Mesendoderm (in vitro differentiated cells): ENCODE measurements around the gene PFN4.
A peak's percentile ranks its signal among the peaks of the same experiment; 100 is the strongest.

Experiments
- DNase-seq: peaks from one replicate; pipeline ENCODE4 v3.0.0; 2013
- H2AK5ac ChIP-seq: 2 replicates; pipeline ENCODE4 v1.6.1; 2013; ENCODE audit warnings: low read length, inconsistent platforms
- H2BK120ac ChIP-seq: 2 replicates; pipeline ENCODE4 v1.6.1; 2013; ENCODE audit warnings: low read depth, mild to moderate bottlenecking, low read length, moderate library complexity, mixed read lengths
- H2BK15ac ChIP-seq: replicated peaks from 2 replicates; pipeline ENCODE4 v1.6.1; 2013; ENCODE audit warnings: low read depth, mild to moderate bottlenecking, moderate library complexity
- H2BK5ac ChIP-seq: 2 replicates; pipeline ENCODE4 v1.6.1; 2013; ENCODE audit warnings: low read length, inconsistent platforms
- H3K18ac ChIP-seq: 2 replicates; pipeline ENCODE4 v1.6.1; 2013; ENCODE audit warnings: mild to moderate bottlenecking, low read length, mixed read lengths
- H3K23ac ChIP-seq: one replicate; pipeline ENCODE4 v1.6.1; 2013; ENCODE audit warnings: low read length
- H3K27ac ChIP-seq: 2 replicates; pipeline ENCODE4 v1.5.1; 2013; ENCODE audit warnings: low read depth, mild to moderate bottlenecking, inconsistent platforms, low read length, moderate library complexity
- H3K27me3 ChIP-seq: 2 replicates; pipeline ENCODE4 v1.6.1; 2013; ENCODE audit warnings: low read length, control low read depth, mild to moderate bottlenecking, inconsistent platforms; ENCODE audit not compliant: insufficient read depth, poor library complexity
- H3K36me3 ChIP-seq: 2 replicates; pipeline ENCODE4 v1.6.1; 2013; ENCODE audit warnings: low read length, inconsistent platforms; ENCODE audit not compliant: control insufficient read depth, insufficient read depth
- H3K4ac ChIP-seq: one replicate; pipeline ENCODE4 v1.6.1; 2013; ENCODE audit warnings: low read depth, mild to moderate bottlenecking, low read length, moderate library complexity
- H3K4me1 ChIP-seq: 2 replicates; pipeline ENCODE4 v1.6.1; 2013; ENCODE audit warnings: low read depth, low read length, inconsistent platforms; ENCODE audit not compliant: control insufficient read depth
- H3K4me2 ChIP-seq: 2 replicates; pipeline ENCODE4 v1.6.1; 2013; ENCODE audit warnings: low read length
- H3K4me3 ChIP-seq: 2 replicates; pipeline ENCODE4 v1.5.1; 2013; ENCODE audit warnings: mild to moderate bottlenecking, low read length
- H3K56ac ChIP-seq: one replicate; pipeline ENCODE4 v1.6.1; 2013; ENCODE audit warnings: low read length
- H3K79me1 ChIP-seq: 2 replicates; pipeline ENCODE4 v1.6.1; 2013; ENCODE audit warnings: low read length, inconsistent platforms
- H3K79me2 ChIP-seq: 2 replicates; pipeline ENCODE4 v1.6.1; 2013; ENCODE audit warnings: mild to moderate bottlenecking, low read length; ENCODE audit not compliant: control insufficient read depth, insufficient read depth
- H3K9ac ChIP-seq: 2 replicates; pipeline ENCODE4 v1.6.1; 2013; ENCODE audit warnings: low read length, inconsistent platforms
- H4K5ac ChIP-seq: one replicate; pipeline ENCODE4 v1.6.1; 2013; ENCODE audit warnings: low read length
- H4K8ac ChIP-seq: one replicate; pipeline ENCODE4 v1.6.1; 2013; ENCODE audit warnings: low read depth, mild to moderate bottlenecking, control low read depth, low read length, moderate library complexity
- WGBS: extraction: QIAGEN DNeasy Blood & Tissue Kit; methylation state at CpG from one replicate; pipeline ENCODE4 v1.1.7; 2013; ENCODE audit warnings: low lambda C conversion rate, missing lambda C conversion rate; ENCODE audit not compliant: insufficient coverage; ENCODE audit errors: extremely low coverage; 5-methylcytosine and 5-hydroxymethylcytosine counted together

PFN4 gene

GRCh38 chr2:24122366-24123194, 554 bp downstream of the PFN4 start:
- no peak overlapping the region for H4K8ac ChIP-seq
- H3K79me2 ChIP-seq, result no peaks in the 10 kb centered on the region
- H2BK5ac ChIP-seq, result no peak overlapping the region
- peak overlapping the region; percentile 96 for H3K56ac ChIP-seq
- WGBS, result no CpG with 5 or more reads among the region's 15 CpGs
- peak overlapping the region; percentile 97 for H3K23ac ChIP-seq
- no peak overlapping the region for H3K27ac ChIP-seq
- no peaks in the 10 kb centered on the region for H3K79me1 ChIP-seq
- H2BK15ac ChIP-seq, result no peak overlapping the region
- H3K4me3 ChIP-seq, result peak overlapping the region; percentile 51
- H3K4ac ChIP-seq, result peak overlapping the region; percentile 5
- H3K18ac ChIP-seq, result peak overlapping the region; percentile 54
- H3K9ac ChIP-seq, result peak overlapping the region; percentile 64
- peak overlapping the region; percentile 39 for H3K4me2 ChIP-seq
- H3K4me1 ChIP-seq, result no peaks in the 10 kb centered on the region
- no peak overlapping the region for H2AK5ac ChIP-seq
- H3K36me3 ChIP-seq, result no peaks in the 10 kb centered on the region
- H2BK120ac ChIP-seq, result no peak overlapping the region
- peak; percentile 12 for DNase-seq
- H4K5ac ChIP-seq, result no peak overlapping the region
- no peaks in the 10 kb centered on the region for H3K27me3 ChIP-seq

GRCh38 chr2:24121469-24121868, 1.7 kb downstream of the PFN4 start:
- no peaks in the 10 kb centered on the region for H3K36me3 ChIP-seq
- no peak overlapping the region for H2AK5ac ChIP-seq
- no CpG with 5 or more reads among the region's 4 CpGs for WGBS
- no peaks in the 10 kb centered on the region for H3K79me2 ChIP-seq
- no peak overlapping the region for H3K18ac ChIP-seq
- H4K8ac ChIP-seq, result no peak overlapping the region
- H3K4me1 ChIP-seq, result no peaks in the 10 kb centered on the region
- H3K23ac ChIP-seq, result no peak overlapping the region
- no peak overlapping the region for H3K4me2 ChIP-seq
- H2BK120ac ChIP-seq, result no peak overlapping the region
- H3K27me3 ChIP-seq, result no peaks in the 10 kb centered on the region
- no peak overlapping the region for H3K4me3 ChIP-seq
- no peak for DNase-seq
- no peak overlapping the region for H3K27ac ChIP-seq
- no peaks in the 10 kb centered on the region for H3K79me1 ChIP-seq
- H2BK15ac ChIP-seq, result no peak overlapping the region
- no peak overlapping the region for H3K4ac ChIP-seq
- no peak overlapping the region for H3K56ac ChIP-seq
- H3K9ac ChIP-seq, result no peak overlapping the region
- no peak overlapping the region for H2BK5ac ChIP-seq
- no peak overlapping the region for H4K5ac ChIP-seq

GRCh38 chr2:24121066-24121465, 2.1 kb downstream of the PFN4 start:
- Histone ChIP-seq H3K79me1 (no peaks in the 10 kb centered on the region), H2BK15ac (no peak overlapping the region), H3K4me2 (no peak overlapping the region), H3K27ac (no peak overlapping the region), H2BK5ac (no peak overlapping the region), H3K4me3 (no peak overlapping the region), H3K27me3 (no peaks in the 10 kb centered on the region), H2AK5ac (no peak overlapping the region), H2BK120ac (no peak overlapping the region), H3K56ac (no peak overlapping the region), H3K36me3 (no peaks in the 10 kb centered on the region), H4K8ac (no peak overlapping the region), H3K23ac (no peak overlapping the region), H4K5ac (no peak overlapping the region), H3K4me1 (no peaks in the 10 kb centered on the region), H3K18ac (no peak overlapping the region), H3K4ac (no peak overlapping the region), H3K9ac (no peak overlapping the region), H3K79me2 (no peaks in the 10 kb centered on the region)
- WGBS, result no CpG with 5 or more reads among the region's 5 CpGs
- no peak for DNase-seq

GRCh38 chr2:24117902-24118301, 5.2 kb downstream of the PFN4 start:
- H2BK15ac ChIP-seq, result no peak overlapping the region
- H2BK120ac ChIP-seq, result no peak overlapping the region
- no peak overlapping the region for H3K18ac ChIP-seq
- H2BK5ac ChIP-seq, result no peak overlapping the region
- DNase-seq, result no peak
- no peak overlapping the region for H4K8ac ChIP-seq
- no peak overlapping the region for H3K23ac ChIP-seq
- H3K27me3 ChIP-seq, result no peaks in the 10 kb centered on the region
- H4K5ac ChIP-seq, result no peak overlapping the region
- H3K79me2 ChIP-seq, result no peaks in the 10 kb centered on the region
- H3K36me3 ChIP-seq, result no peaks in the 10 kb centered on the region
- H3K79me1 ChIP-seq, result no peaks in the 10 kb centered on the region
- no peak overlapping the region for H3K4me2 ChIP-seq
- H3K4me3 ChIP-seq, result no peak overlapping the region
- H3K27ac ChIP-seq, result no peak overlapping the region
- H3K56ac ChIP-seq, result no peak overlapping the region
- no peak overlapping the region for H2AK5ac ChIP-seq
- H3K4me1 ChIP-seq, result no peaks in the 10 kb centered on the region
- H3K9ac ChIP-seq, result no peak overlapping the region
- WGBS, result no CpG with 5 or more reads among the region's 1 CpG
- H3K4ac ChIP-seq, result no peak overlapping the region

GRCh38 chr2:24115057-24115456, 8.1 kb downstream of the PFN4 start:
- Histone ChIP-seq H4K5ac (no peak overlapping the region), H3K9ac (no peak overlapping the region), H3K79me2 (no peaks in the 10 kb centered on the region), H2AK5ac (no peak overlapping the region), H3K36me3 (no peaks in the 10 kb centered on the region), H2BK5ac (no peak overlapping the region), H3K4ac (no peak overlapping the region), H3K27me3 (no peaks in the 10 kb centered on the region), H3K4me2 (no peak overlapping the region), H3K56ac (no peak overlapping the region), H2BK15ac (no peak overlapping the region), H2BK120ac (no peak overlapping the region), H3K27ac (no peak overlapping the region), H3K4me3 (no peak overlapping the region), H3K18ac (no peak overlapping the region), H4K8ac (no peak overlapping the region), H3K23ac (no peak overlapping the region), H3K4me1 (no peaks in the 10 kb centered on the region), H3K79me1 (no peaks in the 10 kb centered on the region)
- WGBS, result no CpG with 5 or more reads among the region's 2 CpGs
- DNase-seq, result peak; percentile 40
